Measurements from ENCODE around the gene DCAKD.

The DCAKD gene

DNA sequence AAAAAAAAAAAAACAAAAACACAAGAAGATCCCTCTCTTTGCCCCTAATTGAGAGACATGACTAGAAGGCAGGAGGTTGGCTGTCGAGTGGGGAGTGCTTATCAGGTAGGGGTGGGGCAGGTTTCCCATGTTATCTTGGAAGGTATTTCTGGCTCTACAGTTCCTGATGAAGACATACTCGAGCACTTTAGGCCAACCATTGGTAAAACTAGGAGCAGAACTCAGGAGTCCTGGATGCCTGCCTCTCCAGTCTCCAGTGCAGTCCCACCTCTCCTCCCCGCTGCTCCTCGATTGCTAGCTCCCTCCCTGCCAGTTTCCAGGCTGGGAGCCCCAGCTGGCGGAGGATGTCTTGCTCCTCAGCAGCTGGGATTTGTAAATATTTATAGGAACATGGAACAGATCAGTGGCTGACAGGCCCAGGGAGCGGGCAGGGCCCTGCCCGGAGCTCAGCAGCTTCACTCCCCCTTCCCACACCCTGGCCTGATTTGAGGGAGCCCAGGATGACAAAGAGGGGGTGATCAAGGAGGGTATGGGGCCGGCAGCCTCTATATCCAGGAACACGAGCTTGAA is 71.9 kb downstream of the DCAKD start:
- no peak overlapping the region for H3K4me3 ChIP-seq (ENCODE audit: low read depth, low read length)
- DNase-seq (ENCODE audit: low read depth) = no peak

DNA sequence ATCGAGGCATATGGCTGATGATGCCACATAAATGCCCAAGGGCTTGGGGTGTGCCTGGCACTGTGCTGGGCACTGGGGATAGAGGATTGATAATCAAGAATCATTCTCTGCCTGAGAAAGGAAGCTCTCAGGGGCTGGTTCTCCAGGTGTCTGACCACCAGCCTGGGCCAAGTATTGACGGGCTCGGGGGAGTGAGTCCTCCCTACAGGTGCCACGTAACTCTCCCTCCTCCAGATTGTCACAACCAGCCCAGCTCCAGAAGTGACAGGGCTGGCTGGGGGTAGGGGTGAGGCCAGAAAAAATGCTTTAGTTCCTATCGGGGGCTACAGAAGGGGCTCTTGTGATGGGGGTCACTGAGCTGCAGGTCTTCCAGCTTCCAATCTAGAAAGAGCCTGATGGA is 72.6 kb downstream of the DCAKD start:
- DNase-seq (ENCODE audit: low read depth) = no peak
- H3K4me3 ChIP-seq (ENCODE audit: low read depth, low read length) = no peak overlapping the region

DNA sequence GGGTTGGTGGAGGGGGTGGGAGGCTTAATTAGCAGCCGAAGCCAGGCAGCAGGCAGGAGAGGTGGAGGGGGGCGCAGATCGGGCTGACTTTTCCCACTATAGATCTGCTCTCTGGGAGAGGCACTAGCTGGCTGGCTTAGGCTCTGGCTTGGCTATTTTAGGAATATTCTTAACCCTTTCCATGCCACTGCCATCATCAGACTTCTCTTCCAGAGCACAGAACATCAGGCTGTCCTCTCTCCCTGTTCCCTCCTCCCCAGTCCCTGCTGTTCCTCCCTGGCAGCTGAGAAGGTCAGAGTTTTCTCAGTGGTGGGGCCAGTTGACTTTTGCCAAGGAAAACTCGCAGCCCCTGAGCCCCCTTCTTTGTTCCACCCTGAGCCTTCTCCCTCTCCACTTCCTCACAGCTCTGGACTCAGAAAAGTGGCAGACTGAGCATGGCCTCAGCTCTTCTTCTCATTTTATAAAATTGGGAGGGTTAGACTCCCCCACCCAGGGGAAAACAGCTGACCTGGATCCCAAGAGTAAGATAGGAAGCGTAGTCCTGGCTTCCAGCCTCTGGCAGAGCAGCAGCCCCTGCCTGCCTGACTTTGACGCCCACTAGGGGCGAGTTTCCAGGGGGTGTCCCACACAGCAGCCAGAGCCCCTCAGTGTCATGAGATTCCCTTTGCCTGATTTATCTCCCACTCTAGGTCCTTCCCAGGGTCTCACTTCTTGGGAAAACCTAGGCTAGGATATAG is 73.5 kb downstream of the DCAKD start:
- H3K4me3 ChIP-seq (ENCODE audit: low read depth, low read length) = no peak overlapping the region

DNA sequence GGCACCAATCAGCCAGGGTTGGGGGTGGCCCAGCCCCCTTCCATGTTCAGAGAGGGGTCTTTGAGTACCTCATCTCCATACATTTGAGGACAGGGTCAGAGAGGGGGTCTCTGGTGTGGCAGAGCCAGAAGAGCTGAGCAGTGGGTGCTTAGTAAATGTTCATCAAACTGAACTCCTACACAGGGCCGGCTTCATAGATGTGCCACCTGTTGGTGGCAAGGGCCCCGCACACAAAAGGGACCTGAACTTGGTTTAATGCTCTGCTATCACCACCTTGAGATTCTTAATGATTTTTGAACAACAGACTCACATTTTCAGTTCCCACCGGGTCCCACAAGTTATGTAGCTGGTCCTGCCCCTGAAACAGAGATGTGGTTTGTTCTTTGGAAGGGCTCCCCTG is 74.4 kb downstream of the DCAKD start:
- DNase-seq (ENCODE audit: low read depth) = no peak
- H3K4me3 ChIP-seq (ENCODE audit: low read depth, low read length) = no peak overlapping the region

More for the DNA sequence above, 73.5 kb downstream of the DCAKD start:
- no peak for DNase-seq (ENCODE audit: low read depth)

DNA sequence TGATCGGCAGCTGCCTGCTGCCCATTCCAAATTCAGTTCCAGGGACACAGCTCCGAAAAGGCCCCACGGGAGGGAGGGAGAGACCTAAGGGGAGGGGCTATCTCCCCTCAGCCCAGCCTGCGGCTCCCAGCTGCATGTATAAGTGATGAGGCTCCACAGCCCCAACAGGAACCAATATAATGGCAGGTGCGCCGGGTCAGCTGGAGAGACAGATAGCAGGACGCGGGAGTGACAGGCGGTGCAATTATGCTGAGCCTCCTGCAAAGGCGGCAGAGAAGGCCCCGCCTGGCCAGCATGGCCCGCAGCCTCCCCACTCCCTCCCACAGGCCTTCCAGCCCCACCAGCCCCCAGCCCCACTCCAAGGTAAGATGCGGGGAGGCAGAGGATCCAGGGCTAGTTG is 75.2 kb downstream of the DCAKD start:
- H3K4me3 ChIP-seq (ENCODE audit: low read depth, low read length) = no peak overlapping the region
- DNase-seq (ENCODE audit: low read depth) = no peak
